Rectal smooth muscle tissue (tissue), 1 donor: ENCODE results near the gene KRTAP27-1.

Experiments used
- H3K27ac ChIP-seq: one replicate; pipeline ENCODE4 v1.7.0; 2013; ENCODE audit warnings: low read depth, low read length, inconsistent platforms
- H3K27me3 ChIP-seq: one replicate; pipeline ENCODE4 v1.7.0; 2013; ENCODE audit warnings: low read length; ENCODE audit not compliant: control insufficient read depth, insufficient read depth
- H3K36me3 ChIP-seq: one replicate; pipeline ENCODE4 v1.7.0; 2013; ENCODE audit warnings: low read length; ENCODE audit not compliant: control insufficient read depth, insufficient read depth
- H3K4me1 ChIP-seq: one replicate; pipeline ENCODE4 v1.7.0; 2013; ENCODE audit warnings: low read length; ENCODE audit not compliant: control insufficient read depth, insufficient read depth
- H3K4me3 ChIP-seq: one replicate; pipeline ENCODE4 v1.7.0; 2013; ENCODE audit warnings: low read length
- H3K9ac ChIP-seq: one replicate; pipeline ENCODE4 v1.7.0; 2013; ENCODE audit warnings: low read length

Gene KRTAP27-1

DNA sequence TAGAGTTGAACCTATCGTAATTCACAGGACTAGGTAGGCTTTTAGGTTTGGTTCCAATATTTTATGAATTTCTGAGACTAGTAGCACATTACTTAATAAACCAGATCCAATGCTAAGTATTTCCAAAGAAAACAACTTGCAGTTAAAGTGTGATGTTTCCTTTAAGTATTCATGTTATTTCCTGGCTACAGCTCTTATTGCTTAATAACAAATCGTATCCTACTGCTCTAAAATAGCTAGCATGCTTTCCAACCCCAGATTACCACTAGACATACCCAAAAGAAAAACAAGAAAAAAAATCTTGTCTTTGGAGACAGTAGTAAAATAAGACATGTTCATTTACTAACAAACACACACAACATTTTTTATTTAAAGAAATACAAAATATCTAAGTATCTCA lies 898 bp downstream of the KRTAP27-1 start:
- H3K4me1 ChIP-seq = no peaks in the 10 kb centered on the region
- H3K9ac ChIP-seq = no peak overlapping the region
- no peaks in the 10 kb centered on the region for H3K36me3 ChIP-seq
- H3K27ac ChIP-seq = no peak overlapping the region
- H3K27me3 ChIP-seq = no peaks in the 10 kb centered on the region
- H3K4me3 ChIP-seq = no peak overlapping the region

DNA sequence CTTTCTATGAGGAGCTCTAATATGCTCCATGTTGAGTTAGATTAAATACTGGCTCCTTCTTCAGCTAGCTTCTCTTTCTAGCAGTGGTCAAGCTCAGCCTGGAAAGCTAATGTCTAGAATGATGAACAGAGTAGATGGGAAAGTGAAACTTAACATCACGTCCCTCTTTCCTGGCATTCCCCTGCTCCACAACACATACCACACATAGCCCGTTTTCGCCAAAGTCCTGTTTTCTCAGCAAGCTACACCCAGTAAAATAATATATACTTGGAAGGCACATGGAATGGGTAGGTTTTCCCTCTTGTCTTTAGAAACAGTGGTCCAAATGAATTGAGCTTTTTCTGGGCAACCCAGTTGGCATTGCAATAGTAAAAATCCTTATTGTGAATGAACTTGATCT lies 3.8 kb downstream of the KRTAP27-1 start:
- Histone ChIP-seq H3K27me3 (no peaks in the 10 kb centered on the region), H3K27ac (no peak overlapping the region), H3K4me1 (no peaks in the 10 kb centered on the region), H3K4me3 (no peak overlapping the region), H3K9ac (no peak overlapping the region), H3K36me3 (no peaks in the 10 kb centered on the region)

DNA sequence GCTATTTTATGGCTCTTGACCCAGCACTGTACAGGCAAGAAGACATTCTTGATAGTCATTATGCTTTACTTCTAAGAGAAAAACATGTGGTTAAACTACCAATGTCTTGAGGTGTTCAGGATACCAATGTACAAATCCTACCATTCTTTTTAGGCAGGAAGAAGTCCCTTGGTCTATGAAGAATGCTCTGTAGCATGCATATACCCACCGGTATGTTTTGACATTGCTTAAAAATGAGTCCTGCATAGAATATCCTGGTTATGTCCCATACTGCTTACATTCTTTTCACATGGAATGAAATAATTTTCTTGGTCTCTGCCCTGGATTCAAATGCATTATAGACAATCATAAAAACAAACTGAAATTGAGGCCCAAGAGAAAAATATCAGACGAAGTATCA lies 4.8 kb downstream of the KRTAP27-1 start:
- Histone ChIP-seq H3K36me3 (no peaks in the 10 kb centered on the region), H3K27ac (no peak overlapping the region), H3K27me3 (no peaks in the 10 kb centered on the region), H3K9ac (no peak overlapping the region), H3K4me3 (no peak overlapping the region), H3K4me1 (no peaks in the 10 kb centered on the region)

DNA sequence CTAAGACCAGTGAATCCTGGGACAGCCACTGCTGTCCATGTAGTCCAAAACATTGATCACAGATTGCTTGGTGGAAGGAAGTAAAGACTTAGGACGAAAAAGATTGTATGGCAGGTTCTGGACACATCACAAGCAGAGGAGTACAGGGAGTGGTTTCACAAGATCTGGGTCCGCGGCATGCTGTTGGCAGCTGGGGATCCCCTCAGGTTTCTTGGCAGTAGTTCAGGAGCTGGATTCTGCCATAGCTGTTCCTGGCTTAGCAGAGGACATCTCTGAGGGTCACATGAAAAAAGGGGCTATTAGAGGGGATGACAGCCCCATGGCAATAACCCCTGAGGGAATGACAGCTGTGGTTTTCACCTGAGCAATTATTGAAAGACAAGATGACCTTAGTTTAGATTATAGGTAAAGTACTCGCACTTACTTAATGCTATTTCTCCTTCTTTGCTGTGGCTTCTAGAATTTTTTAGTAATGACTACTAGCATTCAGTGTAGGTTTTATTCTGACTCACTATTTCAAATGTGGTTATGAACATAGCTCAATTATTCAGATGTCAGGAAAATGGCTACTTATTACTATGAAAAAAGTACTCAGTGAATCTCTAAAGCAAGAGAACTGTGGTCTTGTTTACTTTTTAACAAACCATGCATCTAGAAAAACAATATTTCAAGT lies 8.2 kb downstream of the KRTAP27-1 start:
- Histone ChIP-seq H3K9ac (no peak overlapping the region), H3K27ac (no peak overlapping the region), H3K36me3 (no peaks in the 10 kb centered on the region), H3K4me3 (no peak overlapping the region), H3K4me1 (no peaks in the 10 kb centered on the region), H3K27me3 (no peaks in the 10 kb centered on the region)

DNA sequence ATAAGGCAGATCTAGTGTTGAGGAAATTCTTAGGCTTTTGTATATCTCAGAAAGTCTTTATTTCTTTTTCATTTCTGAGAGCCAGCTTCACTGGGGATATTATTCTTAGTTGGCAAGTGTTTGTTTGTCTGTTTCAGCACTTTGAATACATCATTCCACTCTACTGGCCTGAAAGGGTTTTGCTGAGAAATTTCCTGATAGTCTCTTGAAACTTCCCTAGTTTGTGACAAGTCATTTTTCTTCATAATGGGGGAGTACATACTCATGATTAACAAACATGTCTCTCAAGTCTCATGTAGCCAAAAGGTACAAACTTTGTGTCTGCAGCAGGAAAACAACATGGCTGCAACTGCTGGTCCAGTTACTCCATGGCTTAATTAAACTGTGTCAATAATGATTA lies 11.1 kb downstream of the KRTAP27-1 start:
- Histone ChIP-seq H3K27me3 (no peaks in the 10 kb centered on the region), H3K4me3 (no peak overlapping the region), H3K36me3 (no peaks in the 10 kb centered on the region), H3K9ac (no peak overlapping the region), H3K27ac (no peak overlapping the region), H3K4me1 (no peaks in the 10 kb centered on the region)

GRCh38 chr21:30320215-30320614 lies 17.3 kb downstream of the KRTAP27-1 start, which contains the start of gene KRTAP26-1:
Gene KRTAP26-1 (minus strand): TSS chr21:30320315. CDS start chr21:30320035, 280 bp downstream.
- Histone ChIP-seq H3K4me1 (no peaks in the 10 kb centered on the region), H3K4me3 (no peak within 1 kb of the TSS), H3K27me3 (no peaks in the 10 kb centered on the region), H3K36me3 (no peaks in the 10 kb centered on the region), H3K27ac (no peak within 1 kb of the TSS), H3K9ac (no peak within 1 kb of the TSS)

GRCh38 chr21:30315701-30316100 lies 21.8 kb downstream of the KRTAP27-1 start:
- no peaks in the 10 kb centered on the region for H3K27me3 ChIP-seq
- H3K9ac ChIP-seq = no peak overlapping the region
- no peaks in the 10 kb centered on the region for H3K4me1 ChIP-seq
- H3K36me3 ChIP-seq = no peaks in the 10 kb centered on the region
- no peak overlapping the region for H3K4me3 ChIP-seq
- no peak overlapping the region for H3K27ac ChIP-seq

GRCh38 chr21:30306884-30307283 lies 30.6 kb downstream of the KRTAP27-1 start:
- Histone ChIP-seq H3K9ac (no peak overlapping the region), H3K27ac (no peak overlapping the region), H3K27me3 (no peaks in the 10 kb centered on the region), H3K4me3 (no peak overlapping the region), H3K36me3 (no peaks in the 10 kb centered on the region), H3K4me1 (no peaks in the 10 kb centered on the region)

GRCh38 chr21:30305136-30305535 lies 32.4 kb downstream of the KRTAP27-1 start:
- H3K36me3 ChIP-seq = no peaks in the 10 kb centered on the region
- H3K4me1 ChIP-seq = no peaks in the 10 kb centered on the region
- no peak overlapping the region for H3K9ac ChIP-seq
- H3K4me3 ChIP-seq = no peak overlapping the region
- H3K27ac ChIP-seq = no peak overlapping the region
- no peaks in the 10 kb centered on the region for H3K27me3 ChIP-seq

DNA sequence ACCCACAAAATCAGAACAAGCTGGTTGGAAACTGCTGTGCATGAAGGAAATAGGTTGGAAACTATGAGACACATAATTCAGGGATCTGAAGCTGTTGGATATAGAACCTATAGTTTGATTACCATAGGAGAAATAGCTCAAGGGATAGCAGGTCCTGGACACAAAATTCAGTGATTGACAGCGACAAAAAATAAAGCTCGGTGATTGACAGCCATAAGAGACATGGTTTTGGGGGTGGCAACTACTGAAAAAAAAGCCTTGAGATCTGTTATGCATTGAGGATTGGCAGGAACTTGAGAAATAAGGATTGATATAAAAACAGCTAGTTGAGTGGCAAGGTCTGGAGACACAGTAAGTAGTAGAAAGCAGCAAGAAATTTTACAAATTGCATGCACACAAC lies 48.3 kb downstream of the KRTAP27-1 start, which contains the start of gene KRTAP25-1:
Gene KRTAP25-1 (minus strand): TSS at position 300 of the 400 bp plus-strand sequence. CDS start 24 bp downstream, at position 276.
- Histone ChIP-seq H3K27me3 (no peaks in the 10 kb centered on the region), H3K36me3 (no peaks in the 10 kb centered on the region), H3K4me1 (no peaks in the 10 kb centered on the region), H3K4me3 (no peak within 1 kb of the TSS), H3K9ac (no peak within 1 kb of the TSS), H3K27ac (no peak within 1 kb of the TSS)
